NCI-H69 (cell line): ENCODE measurements around the gene LGR4.

Source experiments
- DNase-seq: peaks from one replicate; lab custom pipeline; 2025; lab: John Stamatoyannopoulos, UW

The LGR4 gene

DNA sequence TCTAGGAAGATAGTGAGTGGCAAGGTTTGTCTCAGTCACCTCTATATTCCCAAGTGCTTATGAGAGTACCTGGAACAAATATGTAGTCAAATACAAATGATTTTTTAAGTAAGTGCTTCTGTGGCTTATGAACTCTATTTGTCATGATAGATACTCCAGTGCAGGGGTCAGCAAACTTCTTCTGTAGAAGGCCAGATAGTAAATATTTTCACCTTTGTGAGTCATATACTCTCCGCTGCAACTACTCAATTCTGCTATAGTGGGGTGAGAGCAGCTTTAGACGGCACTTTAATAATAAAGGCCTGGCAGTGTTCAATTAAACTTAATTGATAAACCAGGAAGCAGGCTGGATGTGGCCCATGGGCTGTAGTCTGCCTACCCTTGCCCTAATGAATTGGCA, 97.2 kb downstream of the LGR4 start:
- DNase-seq, result no peak

GRCh38 chr11:27373856-27374602, 98.6 kb downstream of the LGR4 start:
- DNase-seq, result no peak

GRCh38 chr11:27373392-27373791, 99.2 kb downstream of the LGR4 start:
- no peak for DNase-seq

- DNase-seq, result no peak
Observed at GRCh38 chr11:27372164-27372563, 100.4 kb downstream of the LGR4 start.

- DNase-seq, result no peak
Observed at GRCh38 chr11:27371489-27371888, 101.1 kb downstream of the LGR4 start.

DNA sequence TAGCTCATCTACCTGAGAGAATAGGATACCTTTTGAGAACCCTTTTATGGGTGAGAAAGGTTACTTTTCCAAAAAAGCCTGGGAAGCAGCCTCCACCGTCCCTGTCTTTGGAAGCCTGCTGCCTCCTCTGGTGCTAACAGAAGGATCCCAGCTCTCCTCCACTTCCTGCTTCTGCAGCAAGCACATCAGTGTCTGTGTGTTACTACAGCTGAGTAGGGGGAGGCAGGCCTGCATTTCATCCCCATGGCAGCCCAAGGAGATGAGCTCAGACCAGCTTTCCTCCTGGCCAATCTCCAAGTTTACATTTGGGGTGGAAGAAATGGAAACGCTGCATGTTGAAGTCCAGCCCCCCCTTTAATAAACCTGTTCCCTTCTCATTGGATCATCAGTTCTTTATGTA, 102.2 kb downstream of the LGR4 start:
- DNase-seq, result peak; percentile 93

DNA sequence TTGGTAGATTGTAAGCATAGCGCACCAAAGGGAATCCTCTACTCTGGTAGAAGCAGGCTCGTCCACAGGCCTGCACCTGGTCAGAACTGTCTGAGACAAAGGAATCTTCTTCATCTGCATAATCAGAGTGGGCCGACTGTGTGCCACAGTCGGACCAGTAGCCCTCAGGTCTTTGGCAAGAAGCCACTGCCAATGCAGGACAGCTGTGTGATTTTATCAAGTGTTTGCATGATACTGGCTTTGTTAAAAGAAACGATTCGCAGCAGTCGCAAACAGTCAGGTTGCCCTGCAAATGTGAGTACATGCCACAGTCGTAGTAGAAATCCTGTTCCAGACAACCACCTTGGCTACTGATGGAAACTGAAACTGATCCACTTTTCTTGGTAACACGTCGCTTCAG, 104.7 kb downstream of the LGR4 start:
- DNase-seq, result peak; percentile 97

DNA sequence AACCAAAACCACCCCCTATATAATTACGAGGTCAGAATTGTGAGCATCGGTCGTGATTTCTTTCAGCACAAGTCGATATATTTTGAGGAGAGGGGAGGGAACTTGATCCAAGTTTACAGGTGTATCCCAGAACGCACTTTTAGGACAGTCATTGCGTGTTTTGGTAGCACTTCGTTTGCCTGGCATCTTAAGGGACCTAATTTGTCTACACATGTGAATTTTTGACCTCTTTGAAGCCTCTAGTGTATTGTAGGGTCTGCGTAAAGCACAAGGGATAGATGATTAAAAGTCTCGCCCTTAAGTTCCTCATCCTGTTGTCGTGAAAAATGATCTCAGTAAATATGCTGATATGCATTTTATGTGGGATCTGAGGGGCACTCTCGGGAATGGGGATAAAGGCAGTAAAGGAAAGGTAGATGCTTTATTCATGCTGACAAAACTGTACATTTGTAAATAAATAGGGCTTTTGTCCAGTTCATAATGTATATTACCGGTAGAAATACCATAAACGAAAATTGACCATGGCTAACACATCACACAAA, 108.9 kb downstream of the LGR4 start:
- DNase-seq, result no peak

DNA sequence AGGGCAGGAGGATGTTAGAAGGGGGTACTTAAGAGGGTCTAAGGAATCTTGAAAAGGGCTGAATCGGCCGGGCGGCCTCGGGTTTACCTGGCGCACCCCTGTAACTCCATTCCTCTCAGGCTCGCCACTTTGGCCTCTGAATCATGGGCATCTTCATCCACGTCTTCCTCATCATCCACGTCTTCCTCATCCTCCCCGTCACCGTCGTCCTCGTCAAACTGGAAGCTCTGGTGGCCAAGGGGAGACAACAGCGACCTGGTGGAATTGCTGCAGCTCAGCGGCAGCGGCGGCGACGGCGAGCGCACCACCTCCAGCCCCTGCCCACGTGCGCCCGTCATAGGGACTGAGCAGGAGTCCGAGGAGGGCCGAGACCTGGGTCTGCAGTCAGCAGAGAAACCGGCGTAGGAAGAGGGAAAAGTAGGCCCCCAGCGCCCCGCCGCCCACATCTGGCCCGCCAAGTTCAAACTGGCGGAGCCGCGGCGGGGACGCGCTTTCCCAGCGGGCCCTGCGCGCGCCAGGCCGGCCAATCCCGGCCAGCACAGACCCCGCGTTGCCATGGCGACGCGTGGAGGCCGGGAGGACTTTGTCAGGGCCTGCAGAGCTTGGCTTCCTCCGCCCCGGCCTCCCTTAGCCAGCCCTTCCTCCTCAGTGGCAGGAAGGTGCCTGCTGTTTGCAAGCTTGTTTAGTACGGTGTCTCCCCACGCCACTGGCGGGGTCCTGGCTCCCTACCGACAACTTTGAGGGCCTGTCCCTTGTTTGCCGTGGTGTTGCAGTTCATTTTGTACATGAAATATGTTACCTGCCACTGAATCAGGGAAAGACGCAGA, 109.6 kb downstream of the LGR4 start, which contains the start of gene CCDC34:
Gene CCDC34, minus strand, starts transcription at position 467 of the 827 bp plus-strand sequence. Its CDS starts 21 bp downstream, at position 446.
- peak; percentile 99 for DNase-seq

DNA sequence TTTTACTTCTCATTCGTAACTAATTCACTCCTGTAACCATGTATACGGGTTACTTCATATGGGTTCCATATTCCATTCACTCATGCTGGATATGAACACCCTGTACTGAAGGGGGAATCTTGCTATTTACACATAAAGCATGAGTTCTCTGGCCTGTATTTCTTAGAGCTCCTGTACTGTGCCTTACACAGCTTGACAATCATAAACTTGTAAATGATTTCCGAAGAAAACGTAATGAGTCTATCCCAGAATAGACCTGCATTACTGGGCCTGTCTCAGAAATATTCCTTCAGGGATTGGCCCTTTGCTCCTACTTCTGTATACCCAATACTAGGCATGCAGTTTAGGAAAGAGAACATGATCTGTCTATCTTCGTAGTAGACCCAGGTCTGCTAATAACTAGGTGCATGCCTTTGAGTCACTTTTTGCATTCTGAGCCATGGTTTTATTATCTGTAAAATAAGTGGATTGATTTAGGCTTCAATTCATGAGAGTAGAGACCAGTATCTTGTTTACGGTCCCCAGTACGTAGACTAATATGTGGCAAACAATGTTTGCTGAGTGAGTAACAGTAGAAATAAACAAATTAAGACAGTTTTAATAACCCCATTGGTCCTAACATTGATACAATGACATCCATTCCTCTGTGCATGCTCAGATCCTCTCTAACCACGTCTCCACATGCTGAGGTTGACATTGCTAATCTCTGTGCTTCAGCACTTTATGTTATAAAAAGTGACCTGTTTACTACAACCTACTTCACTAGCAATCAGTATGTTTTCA, 110.8 kb downstream of the LGR4 start:
- peak; percentile 48 for DNase-seq

GRCh38 chr11:27358296-27358695, 114.3 kb downstream of the LGR4 start:
- DNase-seq, result no peak

DNA sequence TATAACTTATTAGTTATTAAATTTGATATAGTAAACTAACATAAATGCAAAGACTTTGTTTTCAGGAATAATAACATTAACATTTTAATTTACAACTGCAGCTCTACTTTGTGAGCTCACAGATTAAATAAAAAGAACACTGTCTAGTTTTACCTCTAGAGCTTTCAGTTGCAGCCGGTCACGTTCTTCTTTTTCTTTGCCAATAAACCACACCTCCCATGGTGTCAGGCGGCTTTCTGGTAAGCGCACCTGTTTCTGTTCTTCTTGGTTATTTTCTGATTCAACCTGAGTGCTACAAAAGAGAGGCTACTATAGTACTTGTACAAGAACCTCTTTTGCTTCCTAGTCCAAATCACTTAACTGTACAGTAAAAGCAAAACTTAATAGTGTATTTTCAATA, 115.3 kb downstream of the LGR4 start:
- DNase-seq, result peak; percentile 91

DNA sequence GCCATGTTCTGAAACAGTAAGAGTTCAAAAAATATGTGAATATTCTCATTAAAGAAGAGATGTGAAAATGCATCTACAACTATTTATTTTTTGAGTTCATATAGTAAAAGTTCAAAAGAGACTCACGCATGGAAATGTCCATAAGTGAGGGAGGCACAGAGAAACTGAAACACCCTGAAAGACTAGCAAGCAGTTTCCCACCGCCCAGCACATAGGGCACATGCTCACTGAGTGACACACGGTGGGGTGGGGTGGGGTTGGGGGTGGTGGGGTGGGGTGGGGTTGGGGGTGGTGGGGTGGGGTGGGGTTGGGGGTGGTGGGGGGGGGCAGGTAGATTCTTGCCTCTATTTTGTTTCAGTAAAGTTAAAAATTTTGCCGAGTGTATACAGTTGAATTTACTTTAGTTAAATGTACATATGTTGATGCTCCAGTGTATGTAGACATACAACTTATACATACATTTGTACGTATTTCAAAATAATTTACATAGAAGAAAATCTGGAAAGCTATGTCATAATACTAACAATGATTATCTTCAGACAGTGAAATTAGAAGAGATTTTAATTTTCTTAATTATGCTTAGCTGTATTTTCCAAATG, 115.9 kb downstream of the LGR4 start:
- DNase-seq, result peak; percentile 69

- no peak for DNase-seq
Observed at GRCh38 chr11:27355575-27356104, 117.0 kb downstream of the LGR4 start.

DNA sequence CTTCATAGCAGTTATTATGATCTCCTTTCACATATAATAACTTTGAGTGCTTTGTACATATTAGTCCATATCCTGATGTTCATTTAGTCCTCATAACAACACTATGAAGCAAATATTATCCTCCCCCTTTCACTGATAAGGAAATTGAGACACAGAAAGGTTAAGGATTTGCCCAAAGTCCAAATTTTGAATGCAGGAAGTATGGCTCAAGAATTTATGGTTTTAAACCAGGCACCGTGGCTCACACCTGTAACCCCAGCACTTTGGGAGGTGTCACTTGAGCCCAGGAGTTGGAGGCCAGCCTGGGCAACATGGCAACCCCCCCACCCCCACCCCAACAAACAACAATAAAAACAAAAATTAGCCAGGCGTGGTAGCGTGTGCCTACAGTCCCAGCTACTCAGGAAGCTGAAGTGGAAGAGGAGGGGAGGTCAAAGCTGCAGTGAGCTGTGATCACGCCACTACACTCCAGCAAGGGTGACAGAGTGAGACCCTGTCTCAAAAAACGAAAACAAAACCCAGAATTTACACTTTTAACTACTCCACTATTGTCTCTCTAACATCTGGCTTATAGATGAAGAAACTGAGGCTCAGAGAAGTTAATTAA, 118.1 kb downstream of the LGR4 start:
- DNase-seq, result peak; percentile 45

GRCh38 chr11:27353593-27354358, 118.8 kb downstream of the LGR4 start:
- peak; percentile 36 for DNase-seq

GRCh38 chr11:27352781-27353180, 119.8 kb downstream of the LGR4 start:
- no peak for DNase-seq

DNA sequence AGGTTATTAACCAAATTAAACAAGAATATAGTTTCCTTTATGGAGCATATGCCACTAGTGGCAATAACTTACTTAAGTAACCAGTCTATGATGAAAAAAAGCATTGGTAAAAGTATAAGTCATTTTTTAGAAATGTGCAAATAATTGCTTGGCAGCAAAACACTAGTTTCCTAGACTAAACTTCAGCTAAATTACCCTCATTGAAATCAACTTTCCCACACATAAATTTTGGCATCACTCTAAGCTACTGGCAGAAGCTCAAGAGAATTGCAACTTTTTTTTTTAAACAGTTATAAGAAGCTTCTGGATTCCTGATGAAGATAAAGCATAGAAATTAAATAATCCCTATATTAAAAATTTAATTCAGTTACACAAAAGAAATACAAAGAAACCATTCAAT, 122.1 kb downstream of the LGR4 start:
- no peak for DNase-seq

GRCh38 chr11:27349919-27350318, 122.7 kb downstream of the LGR4 start:
- peak; percentile 72 for DNase-seq

DNA sequence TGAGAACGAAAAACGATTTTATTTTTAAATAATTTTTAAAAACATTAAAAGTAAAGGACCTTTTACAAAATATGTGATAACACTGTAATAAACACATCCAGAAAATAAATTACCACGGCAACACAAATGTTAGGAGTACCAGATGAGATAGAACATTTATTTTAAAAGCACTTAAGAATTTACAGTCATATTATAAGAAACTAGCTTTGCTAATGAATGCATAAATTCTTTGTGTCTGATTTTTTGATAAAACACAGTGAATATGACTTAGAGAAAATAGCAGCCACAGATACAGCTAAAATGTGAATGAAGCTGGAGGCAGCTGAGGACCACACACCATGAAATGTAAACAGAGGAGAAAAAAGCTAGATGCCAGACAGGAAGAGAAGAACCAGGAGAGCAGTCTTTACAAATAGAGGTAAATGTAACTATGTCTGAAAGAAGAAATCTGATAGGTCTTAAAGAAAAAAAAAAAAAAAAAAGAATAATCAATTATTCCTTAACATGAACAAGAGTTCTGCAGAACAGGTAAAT, 124.2 kb downstream of the LGR4 start:
- peak; percentile 90 for DNase-seq
